Activated CD4-positive, CD25-positive, alpha-beta regulatory T cell treated with anti-CD3 and anti-CD28 coated beads, Interleukin-2, amount 50 U/mL, for 72 hours (primary cell): ENCODE results near the gene TEKTIP1.
"Not testable (repeated sequence)": the region's sequence is repeated elsewhere in the genome, so short reads cannot be mapped to it uniquely, and the experiment has no call there.

Source experiments
- DNase-seq: peaks from one replicate; pipeline ENCODE4 v3.0.0; 2021

Gene TEKTIP1

GRCh38 chr19:3508121-3508661 is 30.8 kb upstream of the TEKTIP1 start:
- DNase-seq: not testable (repeated sequence)

GRCh38 chr19:3508771-3509535 is 30.0 kb upstream of the TEKTIP1 start:
- DNase-seq: no peak

GRCh38 chr19:3509566-3509989 is 29.4 kb upstream of the TEKTIP1 start:
- no peak for DNase-seq

GRCh38 chr19:3510727-3511126 is 28.2 kb upstream of the TEKTIP1 start:
- no peak for DNase-seq

- DNase-seq: no peak
Observed at GRCh38 chr19:3511506-3512251, 27.3 kb upstream of the TEKTIP1 start.

- DNase-seq: no peak
Observed at GRCh38 chr19:3512562-3513228, 26.3 kb upstream of the TEKTIP1 start.

GRCh38 chr19:3513229-3514140 is 25.5 kb upstream of the TEKTIP1 start:
- no peak for DNase-seq

GRCh38 chr19:3514930-3515329 is 24.0 kb upstream of the TEKTIP1 start:
- no peak for DNase-seq

GRCh38 chr19:3515891-3516422 is 23.0 kb upstream of the TEKTIP1 start:
- DNase-seq: no peak

- no peak for DNase-seq
Observed at GRCh38 chr19:3516675-3517207, 22.2 kb upstream of the TEKTIP1 start.

GRCh38 chr19:3517638-3518037 is 21.3 kb upstream of the TEKTIP1 start:
- DNase-seq: no peak

- no peak for DNase-seq
Observed at GRCh38 chr19:3518255-3518654, 20.7 kb upstream of the TEKTIP1 start.

GRCh38 chr19:3518659-3519058 is 20.3 kb upstream of the TEKTIP1 start:
- DNase-seq: no peak

GRCh38 chr19:3519126-3519525 is 19.8 kb upstream of the TEKTIP1 start:
- no peak for DNase-seq

- no peak for DNase-seq
Observed at GRCh38 chr19:3520166-3521103, 18.5 kb upstream of the TEKTIP1 start.

GRCh38 chr19:3521104-3521445 is 17.9 kb upstream of the TEKTIP1 start:
- DNase-seq: no peak

- no peak for DNase-seq
Observed at GRCh38 chr19:3522421-3523360, 16.3 kb upstream of the TEKTIP1 start.

GRCh38 chr19:3523361-3524077 is 15.5 kb upstream of the TEKTIP1 start:
- no peak for DNase-seq
